Right atrium auricular region (tissue), 2 donors: Measurements from ENCODE around the gene BBS9. TPM values are rescaled to one million over a fixed set of nuclear protein-coding genes. Genes with fewer than 3 reads are reported as not detected.
"Not testable (repeated sequence)": the region's sequence is repeated elsewhere in the genome, so short reads cannot be mapped to it uniquely, and the experiment has no call there.

Source experiments
- DNase-seq: peaks from one replicate; pipeline ENCODE4 v3.0.0-alpha.2; 2019; ENCODE audit warnings: low spot score
- H3K27ac ChIP-seq, 2 donors: fragments of 200-600 bp; sonication (generic); 1 replicate in 1 of 2; 2 replicates in 1 of 2; pipeline ENCODE4 v1.5.1; 2016 to 2019
- H3K27me3 ChIP-seq, 2 donors: fragments of 200-600 bp; sonication (generic); one replicate each; pipeline versions ENCODE4 v1.5.1 to v1.6.0; 2017 to 2019
- H3K36me3 ChIP-seq: fragments of 200-600 bp; sonication (generic); one replicate; pipeline ENCODE4 v1.5.1; 2016
- H3K4me1 ChIP-seq, 2 donors: fragments of 200-600 bp; sonication (generic); one replicate each; pipeline versions ENCODE4 v1.5.1 to v1.6.0; 2017 to 2019
- H3K4me3 ChIP-seq, 2 donors: fragments of 200-600 bp; sonication (generic); 1 replicate in 1 of 2; 2 replicates in 1 of 2; pipeline ENCODE4 v1.5.1; 2017 to 2019; ENCODE audit warnings: mild to moderate bottlenecking in 1 of 2, moderate library complexity in 1 of 2
- H3K9me3 ChIP-seq, 2 donors: fragments of 200-600 bp; sonication (generic); one replicate each; pipeline ENCODE4 v1.5.1; 2019
- CTCF ChIP-seq, 2 donors: fragments of 200-600 bp; sonication (generic); IDR thresholded peaks; one replicate each; pipeline ENCODE4 v1.5.1; 2019; ENCODE audit warnings: antibody characterized with exemption in 2 of 2
- total RNA-seq, 2 donors: library from RNA; depleted of rRNA; stranded (reverse); fragments of >200 nt; gene quantifications; one replicate each; pipeline ENCODE4 v1.1.0, GENCODE V29; 2016

BBS9 gene
- total RNA-seq, 2 donors from 2014 or later: 13.3 to 13.8 TPM

GRCh38 chr7:33466203-33466602, 336.8 kb downstream of the BBS9 start:
- H3K36me3 ChIP-seq: no peaks in the 10 kb centered on the region
- H3K4me1 ChIP-seq: no peaks in the 10 kb centered on the region
- no peaks in the 10 kb centered on the region for H3K9me3 ChIP-seq
- no peak overlapping the region for H3K27ac ChIP-seq
- H3K27me3 ChIP-seq: no peaks in the 10 kb centered on the region
- no peak for TF ChIP-seq CTCF (IDR thresholded peaks at IDR 0.05)
- no peak for DNase-seq
- no peak overlapping the region for H3K4me3 ChIP-seq

GRCh38 chr7:33471636-33472242, 342.4 kb downstream of the BBS9 start:
- no peak for TF ChIP-seq CTCF (IDR thresholded peaks at IDR 0.05)
- H3K27me3 ChIP-seq: no peaks in the 10 kb centered on the region
- H3K36me3 ChIP-seq: no peaks in the 10 kb centered on the region
- DNase-seq: no peak
- H3K4me1 ChIP-seq: no peaks in the 10 kb centered on the region
- no peak overlapping the region for H3K27ac ChIP-seq
- no peaks in the 10 kb centered on the region for H3K9me3 ChIP-seq
- H3K4me3 ChIP-seq: no peak overlapping the region

GRCh38 chr7:33472348-33473025, 343.1 kb downstream of the BBS9 start:
- H3K4me1 ChIP-seq: no peaks in the 10 kb centered on the region
- no peaks in the 10 kb centered on the region for H3K36me3 ChIP-seq
- H3K27me3 ChIP-seq: no peaks in the 10 kb centered on the region
- no peak for DNase-seq
- H3K4me3 ChIP-seq: no peak overlapping the region
- TF ChIP-seq CTCF (IDR thresholded peaks at IDR 0.05): no peak
- no peaks in the 10 kb centered on the region for H3K9me3 ChIP-seq
- no peak overlapping the region for H3K27ac ChIP-seq

- no peak for DNase-seq
- no peak for TF ChIP-seq CTCF (IDR thresholded peaks at IDR 0.05)
- H3K4me1 ChIP-seq: no peaks in the 10 kb centered on the region
- H3K36me3 ChIP-seq: no peaks in the 10 kb centered on the region
- H3K27me3 ChIP-seq: no peaks in the 10 kb centered on the region
- no peak overlapping the region for H3K4me3 ChIP-seq
- H3K27ac ChIP-seq: no peak overlapping the region
- H3K9me3 ChIP-seq: no peaks in the 10 kb centered on the region
Measured at GRCh38 chr7:33477719-33478480, 348.5 kb downstream of the BBS9 start.

GRCh38 chr7:33484476-33484875, 355.1 kb downstream of the BBS9 start:
- H3K27me3 ChIP-seq, H3K4me1 ChIP-seq: not testable (repeated sequence)

GRCh38 chr7:33485747-33486493, 356.6 kb downstream of the BBS9 start:
- Histone ChIP-seq H3K4me3 (no peak overlapping the region), H3K27ac (no peak overlapping the region)

More at GRCh38 chr7:33484476-33484875, 355.1 kb downstream of the BBS9 start:
- H3K4me3 ChIP-seq, H3K9me3 ChIP-seq, H3K27ac ChIP-seq, H3K36me3 ChIP-seq, DNase-seq: not testable (repeated sequence)

More at GRCh38 chr7:33485747-33486493, 356.6 kb downstream of the BBS9 start:
- no peak for TF ChIP-seq CTCF (IDR thresholded peaks at IDR 0.05)
- H3K36me3 ChIP-seq: no peaks in the 10 kb centered on the region
- DNase-seq: no peak
- H3K4me1 ChIP-seq: no peaks in the 10 kb centered on the region
- no peaks in the 10 kb centered on the region for H3K9me3 ChIP-seq
- no peaks in the 10 kb centered on the region for H3K27me3 ChIP-seq
